SKM-1 (cell line): ENCODE measurements around the gene MTCH2.
A peak's percentile ranks its signal among the peaks of the same experiment; 100 is the strongest.

Source experiments
- DNase-seq: peaks from one replicate; lab custom pipeline; 2025; ENCODE audit not compliant: unreplicated experiment; lab: John Stamatoyannopoulos, UW

The MTCH2 gene

GRCh38 chr11:47591764-47592163 lies 50.6 kb downstream of the MTCH2 start:
- no peak for DNase-seq

- no peak for DNase-seq
Measured at GRCh38 chr11:47589977-47590861, 52.1 kb downstream of the MTCH2 start.

- DNase-seq: no peak
Measured at GRCh38 chr11:47589584-47589976, 52.8 kb downstream of the MTCH2 start.

GRCh38 chr11:47589118-47589517 lies 53.2 kb downstream of the MTCH2 start:
- no peak for DNase-seq

GRCh38 chr11:47587723-47588326 lies 54.5 kb downstream of the MTCH2 start:
- DNase-seq: peak; percentile 58

- no peak for DNase-seq
Measured at GRCh38 chr11:47587039-47587716, 55.2 kb downstream of the MTCH2 start.

GRCh38 chr11:47586098-47586855 lies 56.1 kb downstream of the MTCH2 start, which contains the start of gene FAM180B:
FAM180B (plus strand) TSS chr11:47586678; CDS start chr11:47586769, 91 bp downstream.
- no peak for DNase-seq

- no peak for DNase-seq
Measured at GRCh38 chr11:47583844-47584243, 58.5 kb downstream of the MTCH2 start.

GRCh38 chr11:47578524-47579494 lies 63.5 kb downstream of the MTCH2 start, which contains the start of the genes KBTBD4 and NDUFS3:
KBTBD4 (minus strand) TSS chr11:47578970; CDS start chr11:47578951, 19 bp downstream.
NDUFS3 (plus strand) TSS chr11:47579074; CDS start chr11:47579092, 18 bp downstream.
- DNase-seq: peak; percentile 82

GRCh38 chr11:47577460-47578041 lies 64.8 kb downstream of the MTCH2 start:
- DNase-seq: no peak

GRCh38 chr11:47573321-47573720 lies 69.0 kb downstream of the MTCH2 start:
- DNase-seq: no peak

GRCh38 chr11:47572715-47573255 lies 69.6 kb downstream of the MTCH2 start:
- no peak for DNase-seq

GRCh38 chr11:47571895-47572294 lies 70.5 kb downstream of the MTCH2 start:
- no peak for DNase-seq

- DNase-seq: no peak
Measured at GRCh38 chr11:47571357-47571729, 71.0 kb downstream of the MTCH2 start.

GRCh38 chr11:47570651-47571356 lies 71.6 kb downstream of the MTCH2 start:
- no peak for DNase-seq

GRCh38 chr11:47569646-47570045 lies 72.7 kb downstream of the MTCH2 start:
- DNase-seq: no peak
